Measurements from ENCODE around the gene SLC38A9.

- TF ChIP-seq, protein P1, sequence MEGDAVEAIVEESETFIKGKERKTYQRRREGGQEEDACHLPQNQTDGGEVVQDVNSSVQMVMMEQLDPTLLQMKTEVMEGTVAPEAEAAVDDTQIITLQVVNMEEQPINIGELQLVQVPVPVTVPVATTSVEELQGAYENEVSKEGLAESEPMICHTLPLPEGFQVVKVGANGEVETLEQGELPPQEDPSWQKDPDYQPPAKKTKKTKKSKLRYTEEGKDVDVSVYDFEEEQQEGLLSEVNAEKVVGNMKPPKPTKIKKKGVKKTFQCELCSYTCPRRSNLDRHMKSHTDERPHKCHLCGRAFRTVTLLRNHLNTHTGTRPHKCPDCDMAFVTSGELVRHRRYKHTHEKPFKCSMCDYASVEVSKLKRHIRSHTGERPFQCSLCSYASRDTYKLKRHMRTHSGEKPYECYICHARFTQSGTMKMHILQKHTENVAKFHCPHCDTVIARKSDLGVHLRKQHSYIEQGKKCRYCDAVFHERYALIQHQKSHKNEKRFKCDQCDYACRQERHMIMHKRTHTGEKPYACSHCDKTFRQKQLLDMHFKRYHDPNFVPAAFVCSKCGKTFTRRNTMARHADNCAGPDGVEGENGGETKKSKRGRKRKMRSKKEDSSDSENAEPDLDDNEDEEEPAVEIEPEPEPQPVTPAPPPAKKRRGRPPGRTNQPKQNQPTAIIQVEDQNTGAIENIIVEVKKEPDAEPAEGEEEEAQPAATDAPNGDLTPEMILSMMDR (IDR thresholded peaks at IDR 0.05) = no peak
- TF ChIP-seq POLR2A (IDR thresholded peaks at IDR 0.05) = no peak
Measured at GRCh38 chr5:55597014-55597981, 114.8 kb downstream of the SLC38A9 start.
